ENCODE data around the gene CDH5. TPM values are rescaled to one million over a fixed set of nuclear protein-coding genes. Genes with fewer than 3 reads are reported as not detected.

CDH5 gene
- total and polyA plus RNA-seq, 2 of the 8 experiments (the other 6 are each of a cell fraction or from before 2014, with no cell fraction given): 0.32 TPM

GRCh38 chr16:66402591-66403230, 36.2 kb downstream of the CDH5 start (continued):
- TF ChIP-seq SP2 (IDR thresholded peaks at IDR 0.05; ENCODE audit: low read length): no peak
